Mucosa of descending colon (tissue), 3 donors: ENCODE data around the gene MEPCE. TPM values are rescaled to one million over a fixed set of nuclear protein-coding genes. Genes with fewer than 3 reads are reported as not detected.

ENCODE experiments used
- ATAC-seq: fragments of 200-7000 bp; cut with Tn5 transposase; one replicate; pipeline ENCODE4 v1.9.1; 2020; ENCODE audit warnings: mild to moderate bottlenecking, moderate library complexity
- DNase-seq, 3 donors: peaks; one replicate each; pipeline ENCODE4 v3.0.0-alpha.2; 2020
- H3K36me3 ChIP-seq: fragments of 200-600 bp; one replicate; pipeline ENCODE4 v1.8.0; 2021; ENCODE audit warnings: low read depth, mild to moderate bottlenecking
- H3K4me1 ChIP-seq: fragments of 200-600 bp; one replicate; pipeline ENCODE4 v1.8.0; 2021; ENCODE audit warnings: low read depth, mild to moderate bottlenecking
- H3K4me3 ChIP-seq: fragments of 200-600 bp; one replicate; pipeline ENCODE4 v1.8.0; 2021; ENCODE audit warnings: mild to moderate bottlenecking
- H3K9me3 ChIP-seq: fragments of 200-600 bp; one replicate; pipeline ENCODE4 v1.8.0; 2021; ENCODE audit warnings: mild to moderate bottlenecking
- CTCF ChIP-seq: fragments of 200-600 bp; IDR thresholded peaks from one replicate; pipeline ENCODE4 v1.8.0; 2022; ENCODE audit warnings: antibody characterized with exemption, mild to moderate bottlenecking
- intact Hi-C, 2 donors: fragments of 100-400 bp; cut with DNase I in 1 of 2; cut with micrococcal nuclease in 1 of 2; formaldehyde crosslinking; loops; one replicate each; pipeline versions ENCODE4 v1.11.0 to v1.11.1; 2022; cut with DNase I, micrococcal nuclease
- total RNA-seq, 3 donors: library from RNA; stranded (reverse); fragmentation: NEBNext Ultra II Directional in 2 of 3; extraction: Animal tissue kit (Norgen Biotek cat#: 25700) in 2 of 3; gene quantifications; one replicate each; pipeline versions ENCODE4 v1.2.1 to v1.2.4, GENCODE V29; 2021 to 2023
- donor health status: DM: no; HTN: no; CAD: no; lungs with moderate emphysema.
- donor health status: DM: no; HTN: no; CAD: no.
- donor health status: DM: no; HTN: yes; CAD: no.

MEPCE gene
- total RNA-seq, 3 donors from 2014 or later = 29.3 to 46.8 (median 35.2) TPM

- DNase-seq (no peak), ATAC-seq (no peak)
- Histone ChIP-seq H3K9me3 (no peaks in the 10 kb centered on the region), H3K4me1 (no peaks in the 10 kb centered on the region), H3K4me3 (no peak overlapping the region), H3K36me3 (no peaks in the 10 kb centered on the region)
- no peak for TF ChIP-seq CTCF
- intact Hi-C loops = no loop called here
These were observed 25.6 kb downstream of the MEPCE start for GRCh38 chr7:100455206-100455605.

GRCh38 chr7:100456562-100456961 lies 26.9 kb downstream of the MEPCE start:
- no peak for DNase-seq
- TF ChIP-seq CTCF = no peak
- no peaks in the 10 kb centered on the region for H3K9me3 ChIP-seq
- H3K36me3 ChIP-seq = no peaks in the 10 kb centered on the region
- no peak overlapping the region for H3K4me3 ChIP-seq
- intact Hi-C loops = no loop called here
- H3K4me1 ChIP-seq = no peaks in the 10 kb centered on the region
- no peak for ATAC-seq

- intact Hi-C loops = no loop called here
- H3K4me3 ChIP-seq = no peak overlapping the region
- ATAC-seq (no peak), DNase-seq (no peak)
- no peaks in the 10 kb centered on the region for H3K4me1 ChIP-seq
- TF ChIP-seq CTCF = no peak
- no peaks in the 10 kb centered on the region for H3K9me3 ChIP-seq
- no peaks in the 10 kb centered on the region for H3K36me3 ChIP-seq
These were observed 27.4 kb downstream of the MEPCE start for GRCh38 chr7:100457033-100457432.

GRCh38 chr7:100464210-100464660 lies 34.6 kb downstream of the MEPCE start, which contains the start of gene SPACDR:
Gene SPACDR, minus strand, starts transcription at chr7:100464260. Its CDS starts 235 bp downstream, at chr7:100464025.
- no peak within 1 kb of the TSS for H3K4me3 ChIP-seq
- no peaks in the 10 kb centered on the region for H3K36me3 ChIP-seq
- no peaks in the 10 kb centered on the region for H3K9me3 ChIP-seq
- intact Hi-C loops = loop anchor here in 1 of 2 donors (5.0 kb wide), 1 partner anchor 98 kb away; no protein-coding TSS in a partner anchor
- H3K4me1 ChIP-seq = no peaks in the 10 kb centered on the region
- no peak for TF ChIP-seq CTCF
- no peak for ATAC-seq
- DNase-seq = no peak

- DNase-seq = no peak
- TF ChIP-seq CTCF = no peak
- peaks cover 5% of the 10 kb centered on the region for H3K4me1 ChIP-seq
- intact Hi-C loops = loop anchor here in 1 of 2 donors (5.0 kb wide), 1 partner anchor 98 kb away; no protein-coding TSS in a partner anchor
- H3K4me3 ChIP-seq = no peak overlapping the region
- no peaks in the 10 kb centered on the region for H3K36me3 ChIP-seq
- no peak for ATAC-seq
- no peaks in the 10 kb centered on the region for H3K9me3 ChIP-seq
These were observed 35.2 kb downstream of the MEPCE start for GRCh38 chr7:100464791-100465190.

GRCh38 chr7:100465299-100465698 lies 35.7 kb downstream of the MEPCE start:
- TF ChIP-seq CTCF = no peak
- Histone ChIP-seq H3K4me1 (peaks cover 8% of the 10 kb centered on the region), H3K36me3 (no peaks in the 10 kb centered on the region), H3K4me3 (no peak overlapping the region), H3K9me3 (no peaks in the 10 kb centered on the region)
- no peak for ATAC-seq
- DNase-seq = no peak
- intact Hi-C loops = no loop called here
